Measurements from ENCODE around the gene TMEM14A. TPM values are rescaled to one million over a fixed set of nuclear protein-coding genes. Genes with fewer than 3 reads are reported as not detected.

TMEM14A gene
- polyA plus RNA-seq, 2 donors: 30.8 to 43.2 TPM

DNA sequence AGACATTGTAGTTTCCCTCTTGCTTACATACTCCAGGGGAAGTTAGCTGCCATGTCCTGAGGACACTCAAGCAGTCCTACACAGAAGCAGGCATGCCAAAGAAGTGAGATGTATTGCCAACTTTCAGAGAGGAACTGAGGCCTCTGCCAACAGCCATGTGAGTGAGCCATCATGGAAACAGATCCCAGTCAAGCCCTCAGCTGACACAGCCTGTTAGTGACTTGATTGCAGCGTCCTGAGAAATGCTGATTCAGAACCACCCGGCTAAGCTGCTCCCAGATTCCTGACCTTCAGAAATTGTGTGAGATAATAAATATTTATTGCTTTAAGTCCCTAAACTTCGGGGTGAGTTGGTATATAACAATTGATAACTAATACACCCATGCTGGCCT, 54.2 kb downstream of the TMEM14A start:
- Histone ChIP-seq H3K4me1 (ENCODE audit: control insufficient read depth in 2 of 2, insufficient read depth in 2 of 2, low read length in 1 of 2) (peaks cover 0 to 6% of the 10 kb centered on the region in 2 donors), H3K9me3 (ENCODE audit: control insufficient read depth in 2 of 2, insufficient read depth in 1 of 2, low read depth in 1 of 2, low read length in 1 of 2) (no peaks in the 10 kb centered on the region), H3K36me3 (ENCODE audit: control insufficient read depth in 2 of 2, insufficient read depth in 2 of 2, low read length in 1 of 2) (no peaks in the 10 kb centered on the region), H3K4me3 (ENCODE audit: low read depth in 1 of 2, low read length in 2 of 2) (no peak overlapping the region), H3K27me3 (ENCODE audit: control insufficient read depth in 1 of 2, insufficient read depth in 2 of 2, low read length in 2 of 2) (no peaks in the 10 kb centered on the region), H3K27ac (ENCODE audit: low read depth in 2 of 2, low read length in 1 of 2) (peak overlapping the region; percentile 81 to 93)
- WGBS, 2 donors: 42 to 46% methylated on average over 3 of the region's 3 CpGs

DNA sequence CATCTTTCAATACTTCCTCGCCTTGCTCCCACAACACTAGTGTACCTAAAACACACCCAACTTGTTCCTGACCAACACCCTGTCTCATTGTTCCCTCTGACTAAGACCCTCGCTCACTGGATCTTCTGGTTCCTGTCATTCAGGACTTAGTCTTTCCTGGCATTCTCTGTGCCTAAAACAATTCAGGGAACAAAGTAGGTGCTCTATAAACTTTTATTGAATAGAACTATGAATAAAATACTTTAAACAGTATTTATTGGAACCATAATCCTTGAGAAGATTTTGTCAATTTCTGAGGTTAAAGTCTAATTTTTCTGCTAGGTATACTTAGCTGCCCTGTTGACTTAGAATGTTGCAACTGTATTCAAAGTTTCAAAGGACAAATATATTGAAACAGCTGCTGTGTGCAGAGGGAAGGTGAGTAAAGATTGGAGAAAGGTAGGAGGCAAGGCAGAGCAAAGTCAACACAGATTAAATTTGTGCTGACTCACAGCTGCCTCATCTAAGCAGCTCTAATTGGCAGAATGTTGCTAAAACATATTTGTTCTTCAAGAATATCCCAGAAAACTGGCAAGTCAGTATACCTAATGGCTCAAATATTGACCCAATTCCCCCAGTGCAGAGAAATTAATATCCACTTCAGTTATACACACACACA, 54.8 kb downstream of the TMEM14A start:
- H3K4me3 ChIP-seq (ENCODE audit: low read depth in 1 of 2, low read length in 2 of 2): no peak overlapping the region
- no peaks in the 10 kb centered on the region for H3K36me3 ChIP-seq (ENCODE audit: control insufficient read depth in 2 of 2, insufficient read depth in 2 of 2, low read length in 1 of 2)
- H3K9me3 ChIP-seq (ENCODE audit: control insufficient read depth in 2 of 2, insufficient read depth in 1 of 2, low read depth in 1 of 2, low read length in 1 of 2): no peaks in the 10 kb centered on the region
- 40 to 46% methylated on average over 2 of the region's 2 CpGs for WGBS, 2 donors
- peaks cover 0 to 6% of the 10 kb centered on the region in 2 donors for H3K4me1 ChIP-seq (ENCODE audit: control insufficient read depth in 2 of 2, insufficient read depth in 2 of 2, low read length in 1 of 2)
- H3K27me3 ChIP-seq (ENCODE audit: control insufficient read depth in 1 of 2, insufficient read depth in 2 of 2, low read length in 2 of 2): no peaks in the 10 kb centered on the region
- peak overlapping the region; percentile 81 to 93 for H3K27ac ChIP-seq (ENCODE audit: low read depth in 2 of 2, low read length in 1 of 2)

DNA sequence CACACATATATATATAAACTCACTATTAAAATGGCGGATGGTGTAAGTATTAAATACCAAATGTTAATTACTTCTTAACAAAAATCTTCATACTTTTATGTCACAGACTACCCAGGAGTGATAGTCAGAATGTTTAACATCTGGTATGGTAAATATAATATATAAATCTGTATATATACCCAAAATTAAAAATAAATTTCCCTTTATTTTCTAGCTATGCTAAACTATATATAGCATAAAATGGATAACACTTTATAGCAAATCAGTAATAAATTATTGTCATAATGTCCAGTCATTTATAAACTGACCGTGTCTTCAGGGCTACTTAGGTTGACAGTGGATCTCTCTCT, 55.3 kb downstream of the TMEM14A start:
- H3K27ac ChIP-seq (ENCODE audit: low read depth in 2 of 2, low read length in 1 of 2): peak overlapping the region; percentile 75 to 76
- no peaks in the 10 kb centered on the region for H3K36me3 ChIP-seq (ENCODE audit: control insufficient read depth in 2 of 2, insufficient read depth in 2 of 2, low read length in 1 of 2)
- H3K27me3 ChIP-seq (ENCODE audit: control insufficient read depth in 1 of 2, insufficient read depth in 2 of 2, low read length in 2 of 2): no peaks in the 10 kb centered on the region
- WGBS, 2 donors: 56 to 80% methylated on average over 2 of the region's 2 CpGs
- H3K4me3 ChIP-seq (ENCODE audit: low read depth in 1 of 2, low read length in 2 of 2): no peak overlapping the region
- no peaks in the 10 kb centered on the region for H3K9me3 ChIP-seq (ENCODE audit: control insufficient read depth in 2 of 2, insufficient read depth in 1 of 2, low read depth in 1 of 2, low read length in 1 of 2)
- peaks cover 0 to 6% of the 10 kb centered on the region in 2 donors for H3K4me1 ChIP-seq (ENCODE audit: control insufficient read depth in 2 of 2, insufficient read depth in 2 of 2, low read length in 1 of 2)

DNA sequence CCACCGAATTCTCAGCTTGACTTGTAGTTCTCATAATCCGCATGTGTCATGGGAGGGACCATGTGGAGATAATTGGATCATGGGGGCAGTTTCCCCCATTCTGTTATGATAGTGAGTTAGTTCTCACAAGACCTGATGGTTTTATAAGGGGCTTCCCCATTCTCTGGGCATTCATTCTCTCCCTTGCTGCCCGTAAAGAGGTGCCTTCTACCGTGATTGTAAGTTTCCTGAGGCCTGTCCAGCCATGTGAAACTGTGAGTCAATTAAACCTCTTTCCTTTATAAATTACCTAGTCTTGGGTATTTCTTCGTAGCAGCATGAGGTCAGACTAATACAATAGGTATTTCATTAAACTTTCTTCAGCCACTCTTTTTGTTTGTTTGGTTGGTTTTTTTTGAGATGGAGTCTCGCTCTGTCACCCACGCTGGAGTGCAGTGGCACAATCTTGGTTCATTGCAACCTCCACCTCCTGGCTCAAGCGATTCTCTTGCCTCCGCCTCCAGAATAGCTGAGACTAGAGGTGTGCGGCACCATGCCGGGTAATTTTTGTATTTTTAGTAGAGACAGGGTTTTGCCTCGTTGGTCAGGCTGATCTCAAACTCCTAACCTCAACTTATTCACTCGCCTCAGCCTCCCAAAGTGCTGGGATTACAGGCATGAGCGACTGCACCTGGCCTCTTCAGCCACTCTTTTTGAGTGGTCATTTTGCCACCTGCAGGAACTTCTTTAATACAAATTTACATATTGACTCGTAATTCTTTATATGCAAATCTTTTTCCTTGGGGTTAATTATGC, 56.0 kb downstream of the TMEM14A start:
- no peaks in the 10 kb centered on the region for H3K9me3 ChIP-seq (ENCODE audit: control insufficient read depth in 2 of 2, insufficient read depth in 1 of 2, low read depth in 1 of 2, low read length in 1 of 2)
- H3K4me3 ChIP-seq (ENCODE audit: low read depth in 1 of 2, low read length in 2 of 2): no peak overlapping the region
- no peaks in the 10 kb centered on the region for H3K27me3 ChIP-seq (ENCODE audit: control insufficient read depth in 1 of 2, insufficient read depth in 2 of 2, low read length in 2 of 2)
- no peaks in the 10 kb centered on the region for H3K36me3 ChIP-seq (ENCODE audit: control insufficient read depth in 2 of 2, insufficient read depth in 2 of 2, low read length in 1 of 2)
- H3K4me1 ChIP-seq (ENCODE audit: control insufficient read depth in 2 of 2, insufficient read depth in 2 of 2, low read length in 1 of 2): peaks cover 0 to 8% of the 10 kb centered on the region in 2 donors
- 82 to 86% methylated on average over 15 of the region's 15 CpGs for WGBS, 2 donors
- H3K27ac ChIP-seq (ENCODE audit: low read depth in 2 of 2, low read length in 1 of 2): peak overlapping the region; percentile 75 to 76

DNA sequence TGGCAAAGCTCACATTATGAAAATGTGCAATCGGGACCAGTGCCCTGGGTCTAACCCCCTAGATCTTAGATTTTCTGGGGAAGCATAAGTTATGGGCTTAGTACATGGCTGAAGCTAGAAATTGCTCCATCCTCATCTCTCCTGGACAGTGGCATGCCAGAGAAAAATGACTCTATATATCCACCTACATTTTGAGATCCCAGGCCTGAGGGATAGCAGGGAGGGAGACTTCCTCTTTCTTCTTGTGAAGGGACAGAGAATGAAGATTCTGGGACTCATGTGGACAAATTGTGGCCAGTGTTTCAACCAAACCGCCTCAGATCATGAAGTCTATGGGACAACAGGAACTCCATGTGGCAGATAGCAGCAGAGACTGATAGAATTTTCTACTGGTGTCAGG, 57.0 kb downstream of the TMEM14A start:
- H3K27ac ChIP-seq (ENCODE audit: low read depth in 2 of 2, low read length in 1 of 2): no peak overlapping the region
- H3K27me3 ChIP-seq (ENCODE audit: control insufficient read depth in 1 of 2, insufficient read depth in 2 of 2, low read length in 2 of 2): no peaks in the 10 kb centered on the region
- 92 to 94% methylated on average over 2 of the region's 2 CpGs for WGBS, 2 donors
- H3K4me3 ChIP-seq (ENCODE audit: low read depth in 1 of 2, low read length in 2 of 2): no peak overlapping the region
- no peaks in the 10 kb centered on the region for H3K36me3 ChIP-seq (ENCODE audit: control insufficient read depth in 2 of 2, insufficient read depth in 2 of 2, low read length in 1 of 2)
- H3K9me3 ChIP-seq (ENCODE audit: control insufficient read depth in 2 of 2, insufficient read depth in 1 of 2, low read depth in 1 of 2, low read length in 1 of 2): no peaks in the 10 kb centered on the region
- peaks cover 0 to 8% of the 10 kb centered on the region in 2 donors for H3K4me1 ChIP-seq (ENCODE audit: control insufficient read depth in 2 of 2, insufficient read depth in 2 of 2, low read length in 1 of 2)

DNA sequence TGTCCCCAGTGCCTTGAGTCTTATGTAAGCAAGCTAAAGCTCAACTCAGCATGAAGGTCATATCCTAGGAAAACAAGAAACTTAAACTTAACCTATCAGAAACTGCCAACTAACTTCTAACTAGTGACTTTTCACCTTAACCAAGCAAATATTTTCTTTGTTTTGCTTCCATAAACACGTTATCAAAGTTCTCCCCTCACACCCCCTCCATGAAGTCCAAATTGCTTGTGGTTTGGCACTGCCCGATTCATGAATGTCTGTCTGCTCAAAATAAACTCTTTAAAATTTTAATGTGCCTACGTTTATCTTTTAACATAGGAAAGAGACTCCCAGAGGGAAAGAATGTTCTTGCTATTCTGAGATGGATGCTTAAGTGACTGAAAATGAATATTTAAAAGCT, 57.5 kb downstream of the TMEM14A start:
- Histone ChIP-seq H3K36me3 (ENCODE audit: control insufficient read depth in 2 of 2, insufficient read depth in 2 of 2, low read length in 1 of 2) (no peaks in the 10 kb centered on the region), H3K4me1 (ENCODE audit: control insufficient read depth in 2 of 2, insufficient read depth in 2 of 2, low read length in 1 of 2) (peaks cover 0 to 8% of the 10 kb centered on the region in 2 donors), H3K9me3 (ENCODE audit: control insufficient read depth in 2 of 2, insufficient read depth in 1 of 2, low read depth in 1 of 2, low read length in 1 of 2) (no peaks in the 10 kb centered on the region), H3K4me3 (ENCODE audit: low read depth in 1 of 2, low read length in 2 of 2) (no peak overlapping the region), H3K27me3 (ENCODE audit: control insufficient read depth in 1 of 2, insufficient read depth in 2 of 2, low read length in 2 of 2) (no peaks in the 10 kb centered on the region), H3K27ac (ENCODE audit: low read depth in 2 of 2, low read length in 1 of 2) (no peak overlapping the region)
- 48% methylated on average over 3 of the region's 3 CpGs for WGBS, 2 donors

DNA sequence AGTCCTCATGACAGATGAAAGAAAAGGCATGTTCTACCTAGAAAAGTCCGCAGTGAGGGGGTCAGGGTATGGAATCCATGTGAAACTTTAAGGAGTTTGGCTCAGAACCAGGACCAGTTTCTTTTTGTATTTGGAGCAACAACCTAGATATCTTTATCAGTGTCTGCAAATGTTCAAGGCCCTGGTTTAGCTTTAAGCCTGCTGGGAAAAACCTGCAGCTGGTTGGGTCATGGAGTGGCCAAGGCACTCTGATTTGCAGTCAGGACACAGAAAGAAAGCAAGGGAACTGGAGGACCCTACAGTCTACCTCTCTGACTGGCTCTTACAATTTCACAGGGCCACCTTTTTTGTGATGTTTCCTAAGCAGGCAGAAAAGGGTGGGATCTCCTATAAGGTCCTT, 58.7 kb downstream of the TMEM14A start:
- H3K9me3 ChIP-seq (ENCODE audit: control insufficient read depth in 2 of 2, insufficient read depth in 1 of 2, low read depth in 1 of 2, low read length in 1 of 2): no peaks in the 10 kb centered on the region
- no peak overlapping the region for H3K27ac ChIP-seq (ENCODE audit: low read depth in 2 of 2, low read length in 1 of 2)
- peaks cover 0 to 6% of the 10 kb centered on the region in 2 donors for H3K4me1 ChIP-seq (ENCODE audit: control insufficient read depth in 2 of 2, insufficient read depth in 2 of 2, low read length in 1 of 2)

DNA sequence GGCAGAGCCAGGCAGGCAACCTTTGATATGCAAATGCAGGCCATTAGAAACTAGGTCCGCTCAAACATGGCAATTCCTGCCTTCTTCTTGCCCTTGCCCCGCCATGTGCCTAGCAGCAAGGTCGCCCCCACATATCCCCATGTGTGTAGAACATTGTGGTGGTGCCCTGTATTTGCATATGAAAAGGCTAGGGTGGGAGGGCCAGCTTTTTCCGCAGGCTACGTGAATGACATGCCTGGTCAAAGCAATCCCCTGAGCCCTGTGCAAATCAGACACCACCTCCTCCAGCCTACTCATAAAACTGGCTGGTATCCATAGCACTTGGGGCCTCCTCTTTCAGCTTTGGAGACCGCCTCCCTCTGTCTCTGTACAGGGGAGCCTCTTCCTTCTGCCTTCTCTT, 60.8 kb downstream of the TMEM14A start:
- WGBS, 2 donors: 44 to 53% methylated on average over 6 of the region's 6 CpGs
- no peak overlapping the region for H3K4me3 ChIP-seq (ENCODE audit: low read depth in 1 of 2, low read length in 2 of 2)

More for the DNA sequence above, 58.7 kb downstream of the TMEM14A start:
- WGBS, 2 donors: 87 to 94% methylated on average over 1 of the region's 1 CpG
- no peak overlapping the region for H3K4me3 ChIP-seq (ENCODE audit: low read depth in 1 of 2, low read length in 2 of 2)
- H3K27me3 ChIP-seq (ENCODE audit: control insufficient read depth in 1 of 2, insufficient read depth in 2 of 2, low read length in 2 of 2): no peaks in the 10 kb centered on the region
- no peaks in the 10 kb centered on the region for H3K36me3 ChIP-seq (ENCODE audit: control insufficient read depth in 2 of 2, insufficient read depth in 2 of 2, low read length in 1 of 2)

DNA sequence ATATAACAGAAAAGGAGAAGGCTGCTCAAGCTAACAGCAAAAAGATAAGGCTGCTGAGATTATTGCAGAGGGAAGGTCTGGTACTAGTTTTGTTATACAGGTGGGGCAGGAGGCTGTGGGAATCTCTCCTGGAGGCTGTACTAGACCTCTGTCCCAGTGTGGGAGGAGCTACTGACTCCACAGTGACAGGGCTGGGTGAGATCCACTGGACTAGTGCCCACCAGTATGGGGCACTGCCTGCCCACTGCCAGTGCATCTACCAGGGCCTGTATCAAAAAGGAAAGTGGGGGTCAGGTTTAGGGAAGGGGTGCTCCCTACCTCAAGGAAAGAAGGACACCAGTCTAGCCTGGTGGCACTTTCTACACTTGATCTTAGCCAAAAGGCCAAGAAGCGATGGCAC, 62.3 kb downstream of the TMEM14A start:
- whole genome bisulfite sequencing, 2 donors: 98 to 100% methylated on average over 1 of the region's 1 CpG
- peaks cover 0 to 3% of the 10 kb centered on the region in 2 donors for H3K4me1 ChIP-seq (ENCODE audit: control insufficient read depth in 2 of 2, insufficient read depth in 2 of 2, low read length in 1 of 2)

More for the DNA sequence above, 60.8 kb downstream of the TMEM14A start:
- H3K27me3 ChIP-seq (ENCODE audit: control insufficient read depth in 1 of 2, insufficient read depth in 2 of 2, low read length in 2 of 2): no peaks in the 10 kb centered on the region
- H3K9me3 ChIP-seq (ENCODE audit: control insufficient read depth in 2 of 2, insufficient read depth in 1 of 2, low read depth in 1 of 2, low read length in 1 of 2): no peaks in the 10 kb centered on the region
- peaks cover 0 to 3% of the 10 kb centered on the region in 2 donors for H3K4me1 ChIP-seq (ENCODE audit: control insufficient read depth in 2 of 2, insufficient read depth in 2 of 2, low read length in 1 of 2)
- H3K36me3 ChIP-seq (ENCODE audit: control insufficient read depth in 2 of 2, insufficient read depth in 2 of 2, low read length in 1 of 2): no peaks in the 10 kb centered on the region
- no peak overlapping the region for H3K27ac ChIP-seq (ENCODE audit: low read depth in 2 of 2, low read length in 1 of 2)

More for the DNA sequence above, 62.3 kb downstream of the TMEM14A start:
- Histone ChIP-seq H3K27ac (ENCODE audit: low read depth in 2 of 2, low read length in 1 of 2) (no peak overlapping the region), H3K4me3 (ENCODE audit: low read depth in 1 of 2, low read length in 2 of 2) (no peak overlapping the region), H3K36me3 (ENCODE audit: control insufficient read depth in 2 of 2, insufficient read depth in 2 of 2, low read length in 1 of 2) (no peaks in the 10 kb centered on the region), H3K9me3 (ENCODE audit: control insufficient read depth in 2 of 2, insufficient read depth in 1 of 2, low read depth in 1 of 2, low read length in 1 of 2) (no peaks in the 10 kb centered on the region), H3K27me3 (ENCODE audit: control insufficient read depth in 1 of 2, insufficient read depth in 2 of 2, low read length in 2 of 2) (no peaks in the 10 kb centered on the region)

All from esophagus (tissue), 2 donors.